Measurements from ENCODE around the gene IL27RA.

DNA sequence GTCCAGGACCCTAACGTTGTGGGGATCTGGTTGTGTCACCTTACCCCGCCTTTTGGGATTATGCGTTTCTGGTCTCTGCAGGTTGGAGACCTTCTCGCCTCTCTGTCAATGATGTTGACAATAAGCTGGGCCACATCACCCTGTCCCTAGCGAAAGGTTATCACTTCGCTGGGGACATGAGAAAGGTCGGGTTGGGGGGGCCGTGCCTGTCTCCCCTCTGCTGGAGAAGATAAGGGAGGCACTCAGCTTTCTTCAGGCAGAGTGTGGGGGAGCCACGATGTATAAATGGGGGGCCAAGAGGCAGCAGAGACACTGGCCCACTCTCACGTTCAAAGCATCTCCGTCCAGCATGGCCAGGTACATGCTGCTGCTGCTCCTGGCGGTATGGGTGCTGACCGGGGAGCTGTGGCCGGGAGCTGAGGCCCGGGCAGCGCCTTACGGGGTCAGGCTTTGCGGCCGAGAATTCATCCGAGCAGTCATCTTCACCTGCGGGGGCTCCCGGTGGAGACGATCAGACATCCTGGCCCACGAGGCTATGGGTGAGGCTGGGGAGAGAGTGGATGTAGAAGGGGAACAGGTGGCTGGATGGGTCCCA, 3.6 kb upstream of the IL27RA start, which contains the start of gene RLN3:
- TF ChIP-seq CTCF (conservative IDR thresholded peaks at IDR 0.05; ENCODE audit: low read length) (no peak), EZH2phosphoT487 (IDR thresholded peaks at IDR 0.05; ENCODE audit: borderline replicate concordance) (no peak)
